Sigmoid colon (tissue), 7 donors: ENCODE results near the gene OTUB2. TPM values are rescaled to one million over a fixed set of nuclear protein-coding genes. Genes with fewer than 3 reads are reported as not detected.

Experiments
- DNase-seq: peaks from one replicate; pipeline ENCODE4 v3.0.0-alpha.2; 2019
- H3K27ac ChIP-seq, 4 donors: fragments of 200-600 bp; sonication (generic); one replicate each; pipeline ENCODE4 v1.5.1; 2016 to 2019; ENCODE audit warnings: mild to moderate bottlenecking in 1 of 4
- H3K27me3 ChIP-seq, 3 donors: fragments of 200-600 bp; sonication (generic); one replicate each; pipeline ENCODE4 v1.5.1; 2019; ENCODE audit warnings: mild to moderate bottlenecking in 1 of 3
- H3K36me3 ChIP-seq, 4 donors: fragments of 200-600 bp; sonication (generic); one replicate each; pipeline ENCODE4 v1.5.1; 2016 to 2019
- H3K4me1 ChIP-seq, 4 donors: fragments of 200-600 bp; sonication (generic); one replicate each; pipeline ENCODE4 v1.5.1; 2017 to 2019
- H3K4me3 ChIP-seq, 4 donors: fragments of 200-600 bp; sonication (generic); one replicate each; pipeline ENCODE4 v1.5.1; 2017 to 2019; ENCODE audit warnings: mild to moderate bottlenecking in 2 of 4, moderate library complexity in 1 of 4
- H3K9me3 ChIP-seq, 4 donors: fragments of 200-600 bp in 3 of 4; sonication (generic) in 3 of 4; one replicate each; pipeline versions ENCODE4 v1.5.1 to v1.6.1; 2013 to 2019
- EP300 ChIP-seq, 4 donors: sonication (generic); formaldehyde crosslinking; IDR thresholded peaks; one replicate each; pipeline ENCODE4 v1.6.1; 2017; ENCODE audit warnings: antibody characterized with exemption in 4 of 4
- POLR2A ChIP-seq, 2 donors: fragments of 450-650 bp; IDR thresholded peaks; one replicate each; pipeline ENCODE4 v1.6.1; 2016; ENCODE audit warnings: antibody characterized with exemption in 2 of 2, mild to moderate bottlenecking in 2 of 2, moderate library complexity in 2 of 2
- POLR2AphosphoS5 ChIP-seq, 4 donors: sonication (generic); formaldehyde crosslinking; IDR thresholded peaks; one replicate each; pipeline ENCODE4 v1.6.1; 2017; ENCODE audit warnings: antibody characterized with exemption in 4 of 4
- WGBS, 2 donors: extraction: QIAGEN DNeasy Blood & Tissue Kit; methylation state at CpG; one replicate each; pipeline ENCODE4 v1.1.7; 2013; 5-methylcytosine and 5-hydroxymethylcytosine counted together
- intact Hi-C: fragments of 100-400 bp; cut with DNase I; formaldehyde crosslinking; loops from one replicate; pipeline ENCODE4 v1.15.1; 2023
- polyA plus RNA-seq, 3 donors: library from polyadenylated mRNA; stranded (reverse); fragments of 200-250 nt; gene quantifications; one replicate each; pipeline ENCODE4 v1.2.3, GENCODE V29; 2013
- total RNA-seq, 4 donors: library from RNA; depleted of rRNA; stranded (reverse); fragments of >200 nt; gene quantifications; one replicate each; pipeline ENCODE4 v1.1.0, GENCODE V29; 2016
- TF ChIP-seq, protein P1 (sequence below), 4 experiments: fragments of 450-650 bp in 3 of 4; fragments of 200-600 bp in 1 of 4; IDR thresholded peaks; one replicate each; pipeline ENCODE4 v1.5.1; 2016 to 2019; ENCODE audit warnings: antibody characterized with exemption in 4 of 4, mild to moderate bottlenecking in 3 of 4, moderate library complexity in 2 of 4
- donor health status: healthy with polysubstance abuse.
- donor health status: Bipolar disorder and iron deficiency.
- donor health status: healthy.

OTUB2 gene
- total RNA-seq (under 1 TPM; 0.14 to 0.71 (median 0.52) TPM), polyA plus RNA-seq (1 to 10 TPM in 2 of 3 donors, under 1 TPM in 1; 0.60 to 2.3 (median 2.0) TPM)

DNA sequence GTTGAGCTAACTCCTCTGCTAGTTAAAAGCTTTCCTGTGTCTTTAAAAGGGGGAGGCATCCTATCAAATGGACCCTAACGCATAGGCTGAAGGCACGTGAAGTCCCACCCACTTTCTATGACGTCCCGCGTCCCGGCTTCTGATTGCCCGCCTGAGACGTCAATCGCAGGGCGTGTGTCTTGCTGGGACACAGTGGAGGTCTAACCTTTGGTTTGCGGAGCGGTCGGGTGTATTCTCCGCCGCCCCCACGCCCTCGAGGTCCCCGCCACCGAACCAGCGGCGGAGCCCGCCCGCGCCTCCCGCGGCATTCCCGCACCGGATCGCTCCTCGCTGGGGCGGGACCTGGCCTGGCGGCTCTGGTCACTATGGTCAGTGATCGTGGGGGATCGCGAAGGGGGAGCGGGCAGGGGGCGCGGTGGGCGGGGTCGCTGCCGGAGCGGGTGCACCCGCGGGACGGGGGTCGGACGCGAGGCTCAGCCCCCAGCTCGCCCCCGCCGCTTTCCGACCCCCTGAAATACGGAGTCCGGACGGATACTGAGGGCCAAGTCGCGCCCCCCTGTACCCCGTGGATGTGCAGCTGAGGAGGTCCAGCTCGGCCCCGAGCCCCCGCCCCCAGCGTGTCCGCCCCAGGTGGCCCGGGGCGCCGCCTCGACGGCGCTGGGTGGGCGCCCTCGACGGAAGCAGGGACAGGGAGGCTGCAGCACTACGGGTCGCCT is at the start of gene OTUB2:
OTUB2 (plus strand) TSS at position 168 of the 716 bp plus-strand sequence; CDS start at position 366, 198 bp downstream.
- 1% methylated on average over 74 of the region's 74 CpGs for WGBS, 2 donors
- Histone ChIP-seq H3K36me3 (no peaks in the 10 kb centered on the region), H3K27ac (peak within 1 kb of the TSS in 2 of 4 donors; percentile 14 to 16), H3K4me3 (peak within 1 kb of the TSS; percentile 67 to 84 (median 74)), H3K9me3 (no peaks in the 10 kb centered on the region), H3K4me1 (peaks cover 0 to 16% (median 10%) of the 10 kb centered on the region in 4 donors), H3K27me3 (no peaks in the 10 kb centered on the region)
- intact Hi-C loops, result loop anchor here (5.0 kb wide), 1 partner anchor 146 kb away; the partner anchor contains the start of gene PPP4R4
- no peak for TF ChIP-seq POLR2A (IDR thresholded peaks at IDR 0.05)
- TF ChIP-seq POLR2AphosphoS5 (IDR thresholded peaks at IDR 0.05), result peak in 1 of 4 donors; percentile 46
- DNase-seq, result peak; percentile 98

DNA sequence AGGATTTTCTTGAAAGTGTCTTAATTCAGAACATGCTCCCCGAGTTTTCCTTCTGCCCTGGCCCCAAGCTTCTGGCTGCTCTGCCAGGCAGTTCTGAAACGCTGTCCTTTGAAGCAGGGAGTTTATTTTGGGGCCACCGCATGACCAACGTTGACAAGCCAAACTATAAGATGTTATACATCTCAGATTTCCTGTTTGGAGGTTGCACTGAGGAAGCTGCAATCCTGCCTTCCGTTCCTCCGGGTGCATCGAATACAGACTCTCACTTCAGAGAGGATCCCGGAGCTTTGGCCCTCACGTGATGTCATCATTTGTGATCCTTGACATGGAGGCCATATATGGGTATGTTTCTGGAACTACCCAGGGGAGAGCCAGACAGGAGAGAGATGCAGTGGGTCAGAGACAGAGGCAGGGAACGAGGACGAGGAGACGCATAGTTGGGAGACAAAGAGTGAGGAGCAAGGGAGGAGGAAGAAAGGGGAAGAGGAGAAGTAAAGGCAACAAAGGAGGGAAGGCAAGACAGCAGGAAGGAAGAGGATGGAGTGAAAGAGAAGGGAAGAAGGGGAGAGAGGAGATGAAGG is 49.6 kb upstream of the OTUB2 start, which contains the start of gene ASB2:
ASB2 (minus strand) TSS at position 94 of the 581 bp plus-strand sequence. CDS start 12,031 bp downstream, outside the sequence.
- DNase-seq, result peak; percentile 92
- peak within 1 kb of the TSS; percentile 42 to 65 (median 58) for H3K4me3 ChIP-seq
- peaks cover 0 to 75% (median 54%) of the 10 kb centered on the region in 4 donors for H3K4me1 ChIP-seq

DNA sequence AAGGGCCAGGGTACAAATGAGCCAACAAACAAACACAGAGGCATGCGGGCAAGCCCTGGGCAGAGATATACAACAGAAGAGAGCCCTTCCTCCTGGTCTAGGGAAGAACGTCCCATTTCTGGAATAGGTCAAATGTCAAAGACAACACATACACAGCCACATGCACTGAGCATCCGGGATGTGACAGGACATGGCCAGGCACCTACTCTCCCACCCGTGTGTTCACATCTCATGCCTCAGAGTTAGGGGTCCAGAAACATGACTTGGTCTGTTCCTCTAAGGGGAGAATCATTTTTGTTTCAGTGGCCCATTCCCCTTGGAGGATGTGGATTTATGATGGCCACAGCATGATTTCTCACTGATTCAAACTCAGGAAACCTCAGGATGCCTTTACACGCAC is 49.0 kb upstream of the OTUB2 start:
- intact Hi-C loops, result no loop called here
- no peaks in the 10 kb centered on the region for H3K9me3 ChIP-seq
- DNase-seq, result no peak
- no peaks in the 10 kb centered on the region for H3K27me3 ChIP-seq
- peak overlapping the region; percentile 86 to 93 (median 90) for H3K27ac ChIP-seq
- peaks cover 0 to 75% (median 57%) of the 10 kb centered on the region in 4 donors for H3K4me1 ChIP-seq
- TF ChIP-seq EP300 (IDR thresholded peaks at IDR 0.05) (no peak), POLR2AphosphoS5 (IDR thresholded peaks at IDR 0.05) (no peak), POLR2A (IDR thresholded peaks at IDR 0.05) (no peak)
- TF ChIP-seq, protein P1, sequence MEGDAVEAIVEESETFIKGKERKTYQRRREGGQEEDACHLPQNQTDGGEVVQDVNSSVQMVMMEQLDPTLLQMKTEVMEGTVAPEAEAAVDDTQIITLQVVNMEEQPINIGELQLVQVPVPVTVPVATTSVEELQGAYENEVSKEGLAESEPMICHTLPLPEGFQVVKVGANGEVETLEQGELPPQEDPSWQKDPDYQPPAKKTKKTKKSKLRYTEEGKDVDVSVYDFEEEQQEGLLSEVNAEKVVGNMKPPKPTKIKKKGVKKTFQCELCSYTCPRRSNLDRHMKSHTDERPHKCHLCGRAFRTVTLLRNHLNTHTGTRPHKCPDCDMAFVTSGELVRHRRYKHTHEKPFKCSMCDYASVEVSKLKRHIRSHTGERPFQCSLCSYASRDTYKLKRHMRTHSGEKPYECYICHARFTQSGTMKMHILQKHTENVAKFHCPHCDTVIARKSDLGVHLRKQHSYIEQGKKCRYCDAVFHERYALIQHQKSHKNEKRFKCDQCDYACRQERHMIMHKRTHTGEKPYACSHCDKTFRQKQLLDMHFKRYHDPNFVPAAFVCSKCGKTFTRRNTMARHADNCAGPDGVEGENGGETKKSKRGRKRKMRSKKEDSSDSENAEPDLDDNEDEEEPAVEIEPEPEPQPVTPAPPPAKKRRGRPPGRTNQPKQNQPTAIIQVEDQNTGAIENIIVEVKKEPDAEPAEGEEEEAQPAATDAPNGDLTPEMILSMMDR (IDR thresholded peaks at IDR 0.05), result no peak
- H3K36me3 ChIP-seq, result no peaks in the 10 kb centered on the region
- H3K4me3 ChIP-seq, result peak overlapping the region in 2 of 4 donors; percentile 57 to 65
- WGBS, 2 donors, result 57 to 82% methylated on average over 5 of the region's 5 CpGs

More for the DNA sequence above, 49.6 kb upstream of the OTUB2 start, which contains the start of gene ASB2:
- Histone ChIP-seq H3K9me3 (no peaks in the 10 kb centered on the region), H3K27me3 (no peaks in the 10 kb centered on the region), H3K36me3 (no peaks in the 10 kb centered on the region), H3K27ac (peak within 1 kb of the TSS; percentile 86 to 93 (median 90))
- intact Hi-C loops, result no loop called here
- 26 to 49% methylated on average over 12 of the region's 12 CpGs for WGBS, 2 donors
- peak in 2 of 4 donors; percentile 62 to 82 for TF ChIP-seq EP300 (IDR thresholded peaks at IDR 0.05)
- peak; percentile 92 to 94 for TF ChIP-seq POLR2A (IDR thresholded peaks at IDR 0.05)
- TF ChIP-seq POLR2AphosphoS5 (IDR thresholded peaks at IDR 0.05), result peak; percentile 97 to 98 (median 98)
- TF ChIP-seq, protein P1 (IDR thresholded peaks at IDR 0.05), result peak in 1 of 4 experiments; percentile 3

DNA sequence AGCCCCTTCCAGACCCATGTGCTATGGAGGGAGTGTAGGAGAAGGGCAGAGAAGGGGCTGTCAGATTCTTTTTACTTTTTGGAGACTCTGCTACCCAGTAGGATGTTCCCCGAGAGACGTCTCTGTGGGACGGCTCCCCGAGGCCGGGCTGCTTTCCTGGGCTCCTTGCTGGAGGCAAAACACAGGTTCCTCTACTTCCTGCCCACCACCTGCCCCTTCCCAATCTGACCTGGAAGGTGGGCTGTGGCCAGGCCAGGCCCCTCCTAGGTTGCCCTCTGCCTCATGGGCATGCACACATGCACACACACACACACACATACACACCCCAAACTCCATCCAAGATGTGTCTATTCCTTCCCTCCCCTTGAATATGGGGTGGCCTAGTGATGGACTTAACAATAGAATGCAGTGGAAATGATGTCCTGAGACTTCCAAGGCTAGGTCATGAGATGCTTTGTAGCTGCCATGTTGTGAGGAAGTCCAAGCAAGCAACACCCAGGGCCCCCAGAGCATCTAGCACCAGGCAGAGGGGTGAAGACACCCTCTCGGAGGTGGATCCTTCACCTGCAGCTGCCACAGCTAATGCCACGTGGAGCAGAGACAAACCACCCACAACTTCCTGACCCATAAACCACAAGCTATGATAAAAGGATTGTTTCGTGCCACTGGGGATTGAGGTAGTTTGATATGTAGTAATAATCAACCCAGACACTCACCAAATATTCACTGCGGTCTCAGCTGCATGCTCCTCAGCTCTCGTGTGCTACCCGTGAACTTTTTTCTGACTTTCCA is 48.2 kb upstream of the OTUB2 start:
- Histone ChIP-seq H3K27me3 (no peaks in the 10 kb centered on the region), H3K4me3 (no peak overlapping the region), H3K36me3 (no peaks in the 10 kb centered on the region), H3K4me1 (peaks cover 0 to 73% (median 53%) of the 10 kb centered on the region in 4 donors), H3K27ac (peak overlapping the region; percentile 86 to 93 (median 90)), H3K9me3 (no peaks in the 10 kb centered on the region)
- TF ChIP-seq POLR2AphosphoS5 (IDR thresholded peaks at IDR 0.05) (no peak), EP300 (IDR thresholded peaks at IDR 0.05) (no peak), POLR2A (IDR thresholded peaks at IDR 0.05) (no peak)
- TF ChIP-seq, protein P1 (IDR thresholded peaks at IDR 0.05), result no peak
- intact Hi-C loops, result no loop called here
- no peak for DNase-seq
- 63 to 77% methylated on average over 11 of the region's 11 CpGs for WGBS, 2 donors
